ENCODE measurements around the gene S100A3.

S100A3 gene

DNA sequence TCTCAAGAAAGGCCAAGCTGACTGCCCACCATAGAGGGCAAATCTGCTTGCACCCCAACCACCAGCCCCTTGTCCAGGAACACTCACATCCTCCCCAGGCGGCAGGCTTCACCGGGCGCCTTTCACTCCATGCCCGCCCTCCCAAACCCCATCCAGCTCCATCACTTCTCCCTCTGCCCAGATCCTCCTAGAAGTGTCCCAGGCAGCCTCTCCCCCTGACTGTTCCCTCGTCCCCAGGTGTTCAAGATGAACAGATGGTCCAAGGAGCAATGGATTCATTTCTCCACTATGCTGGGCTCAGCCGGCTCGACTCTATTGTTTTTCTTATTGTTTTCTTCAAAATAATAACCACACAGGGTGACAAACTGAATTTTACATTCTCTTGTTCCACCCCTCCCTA, 35.4 kb downstream of the S100A3 start:
- no peak for DNase-seq

DNA sequence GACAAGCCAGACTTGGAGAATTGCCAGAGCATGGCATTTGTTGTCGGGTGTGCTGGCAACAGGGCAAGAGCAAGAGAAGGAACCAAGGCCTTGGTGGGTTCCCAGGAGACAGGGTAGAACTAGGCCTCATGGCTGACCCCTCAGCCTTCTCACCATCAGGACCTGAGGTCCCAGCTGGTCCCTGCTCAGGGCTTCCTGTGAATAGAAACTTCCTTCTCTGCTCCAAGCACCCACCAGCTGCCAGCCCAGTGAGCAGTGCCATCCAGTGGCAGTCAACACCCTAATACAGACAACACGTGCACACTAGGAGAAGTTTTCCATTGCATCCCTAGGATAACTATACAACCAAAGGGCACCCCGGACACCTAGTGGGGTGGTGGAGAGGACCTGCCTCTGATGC, 36.0 kb downstream of the S100A3 start:
- peak in 3 of 56 donors; percentile 4 to 7 (median 6) for DNase-seq

DNA sequence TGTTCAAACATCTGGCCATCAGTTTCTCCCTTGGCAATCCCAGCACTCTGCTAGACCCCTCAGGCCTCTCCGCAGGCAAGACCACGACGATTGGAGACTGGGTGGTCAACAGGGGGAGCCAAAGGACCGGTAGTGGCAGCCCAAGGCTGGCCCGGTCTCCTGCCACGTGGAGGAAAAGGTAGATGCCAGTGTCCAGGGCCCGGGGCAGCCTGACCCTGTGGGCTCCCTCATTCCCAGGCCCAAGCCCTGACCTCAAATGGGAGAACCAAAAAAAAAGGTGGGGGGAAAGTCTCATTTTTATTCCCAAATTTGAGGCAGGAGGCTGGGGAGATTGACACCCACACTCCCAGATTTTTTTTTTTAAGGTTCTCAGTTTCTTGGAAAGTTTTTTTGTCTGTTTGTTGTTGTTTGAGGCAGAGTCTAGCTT, 38.1 kb downstream of the S100A3 start:
- DNase-seq: peak in 44 of 56 donors; percentile 13 to 77 (median 40)

DNA sequence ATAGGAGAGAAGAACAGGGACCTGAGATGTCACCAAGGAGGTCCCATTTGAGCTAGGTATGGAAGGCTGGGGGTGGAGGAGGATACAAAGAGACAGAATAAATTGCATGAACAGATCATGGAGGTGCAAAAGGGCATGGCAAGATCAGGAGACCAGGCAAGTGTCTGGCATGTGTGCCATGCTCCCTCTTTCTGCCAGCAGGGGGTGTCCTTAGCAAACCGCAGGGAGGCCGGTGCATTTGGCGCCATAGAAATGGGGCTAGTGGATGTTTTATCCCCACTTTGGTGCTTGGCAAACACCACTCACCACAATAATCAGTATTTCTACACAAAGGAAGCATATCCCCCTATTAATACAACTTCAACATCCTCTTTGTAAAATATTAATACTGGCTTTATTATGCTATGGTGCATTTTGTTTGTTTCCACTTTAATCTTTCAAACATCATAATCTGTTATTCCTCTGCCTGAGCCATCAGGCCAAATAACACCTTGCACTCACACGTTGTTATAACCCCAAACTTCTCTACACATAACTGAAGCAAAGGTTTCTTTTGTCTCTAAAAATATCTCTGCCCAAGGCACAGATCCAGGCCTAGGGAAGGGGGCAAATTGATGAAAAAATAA, 39.2 kb downstream of the S100A3 start:
- peak in 3 of 56 donors; percentile 10 to 31 (median 12) for DNase-seq

DNA sequence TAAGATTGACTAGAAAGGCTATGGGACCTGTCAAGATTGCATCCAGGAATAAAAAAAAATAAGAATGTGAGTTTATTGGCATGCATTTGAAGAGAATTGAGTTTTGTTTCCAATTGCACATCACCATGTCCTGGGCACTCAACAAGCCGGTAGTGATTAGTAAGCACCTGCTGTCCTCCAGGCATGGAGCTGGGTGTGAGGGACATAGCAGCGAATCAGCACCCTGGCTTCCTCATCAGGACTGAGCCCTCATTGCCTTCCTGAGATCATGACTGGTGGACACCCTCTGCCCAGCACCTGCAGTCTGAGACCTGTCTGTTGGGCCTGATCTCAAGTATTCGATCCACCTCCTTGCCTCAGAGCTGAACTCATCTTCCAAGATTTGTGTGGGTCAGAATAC, 40.0 kb downstream of the S100A3 start:
- DNase-seq: no peak

DNA sequence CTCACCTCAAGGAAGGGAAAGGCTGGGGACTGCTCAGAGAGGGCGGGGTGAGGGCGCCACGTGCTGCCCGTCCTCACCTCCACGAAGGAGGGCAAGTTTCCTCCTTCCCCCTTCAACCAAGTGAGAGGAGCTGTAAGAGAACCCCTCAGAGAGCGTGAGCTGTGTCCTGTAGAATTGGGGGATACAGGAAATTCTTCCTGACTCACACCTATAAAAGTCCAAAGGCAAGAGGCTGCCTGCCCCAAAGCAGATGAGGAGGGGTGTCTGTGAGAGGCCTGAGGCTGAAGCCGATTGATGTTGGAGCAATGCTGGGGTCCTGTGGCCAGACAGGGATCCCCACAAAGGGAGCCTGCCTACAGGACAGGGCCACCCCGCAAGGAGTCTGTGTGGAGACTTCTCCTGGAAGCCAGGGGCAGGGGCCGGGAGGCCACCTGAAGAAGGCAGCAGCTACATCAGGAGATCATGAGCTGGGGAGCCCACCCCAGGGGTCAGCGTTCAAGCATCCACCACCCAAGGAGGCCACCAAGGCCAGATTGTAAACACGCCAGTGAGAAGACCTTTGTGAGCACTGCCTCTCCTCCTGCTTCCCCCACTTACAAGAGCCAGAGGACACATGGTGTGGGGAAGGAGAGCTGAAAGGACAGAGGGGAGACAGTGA, 41.0 kb downstream of the S100A3 start:
- no peak for DNase-seq

DNA sequence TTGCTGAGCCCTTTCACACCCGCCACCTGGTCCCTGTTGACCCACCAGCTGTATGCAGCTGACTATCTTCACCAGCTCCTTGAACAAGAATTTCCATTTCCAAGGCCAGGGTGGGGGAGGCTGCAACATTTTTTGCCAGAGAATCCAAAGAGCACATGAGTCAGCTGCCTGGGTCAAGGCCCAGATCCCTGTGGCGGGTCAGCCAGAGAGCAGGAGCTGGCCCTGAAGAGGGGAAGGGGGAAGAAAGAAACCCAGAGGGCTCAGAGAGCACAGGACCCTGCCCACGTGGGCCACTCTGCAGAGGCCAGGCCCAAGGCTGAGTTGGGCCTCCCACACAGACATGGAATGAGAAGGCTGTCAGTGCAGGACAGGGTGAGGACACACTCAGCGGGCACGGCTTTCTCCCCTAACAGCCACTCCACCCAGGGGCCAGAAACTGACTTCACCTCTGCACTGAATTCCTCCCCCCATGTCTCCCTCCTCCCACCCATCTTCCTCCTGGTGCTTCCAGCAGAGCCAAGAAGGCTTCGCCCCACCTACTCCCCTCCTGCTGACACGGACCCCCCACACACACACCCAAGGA, 42.1 kb downstream of the S100A3 start:
- DNase-seq: peak in 11 of 56 donors; percentile 7 to 52 (median 27)

DNA sequence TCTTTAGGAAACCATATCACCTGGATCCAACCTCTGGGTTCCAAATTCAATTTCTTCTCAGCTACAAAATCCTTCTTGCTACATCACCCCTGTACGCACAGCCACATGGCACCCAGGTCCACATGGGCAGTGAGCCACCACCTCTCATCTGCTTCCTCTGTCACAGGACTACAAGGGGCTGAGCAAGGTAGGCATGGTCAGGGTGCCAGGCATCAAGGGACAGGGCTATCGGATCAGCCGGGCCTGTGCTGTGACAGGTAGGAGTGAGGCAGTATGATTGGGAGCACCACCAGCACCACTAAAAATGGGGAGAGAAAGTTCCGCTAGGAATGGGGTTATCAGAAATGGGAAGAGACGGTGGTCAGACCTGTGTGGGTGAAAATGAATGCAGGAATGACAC, 42.7 kb downstream of the S100A3 start:
- DNase-seq: no peak

DNA sequence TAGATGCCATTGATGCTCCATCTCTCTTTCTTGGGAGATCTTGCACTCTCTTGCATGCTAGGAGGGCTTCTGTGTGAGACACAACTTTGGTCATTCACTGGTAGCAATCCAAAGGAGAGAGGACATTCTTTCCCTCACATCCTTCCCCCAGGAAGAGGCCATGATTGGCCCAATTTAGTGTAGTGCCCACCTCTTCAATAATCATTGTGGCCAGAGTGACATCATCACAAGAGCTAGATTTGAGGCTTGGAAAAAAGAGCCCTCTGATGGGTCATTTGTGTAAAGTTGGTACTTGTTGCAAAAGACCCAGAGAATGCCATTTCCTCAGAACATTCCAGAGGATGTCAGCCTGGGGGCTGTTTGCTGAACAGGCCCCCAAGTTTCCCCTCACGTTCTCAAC, 43.5 kb downstream of the S100A3 start:
- DNase-seq: no peak

DNA sequence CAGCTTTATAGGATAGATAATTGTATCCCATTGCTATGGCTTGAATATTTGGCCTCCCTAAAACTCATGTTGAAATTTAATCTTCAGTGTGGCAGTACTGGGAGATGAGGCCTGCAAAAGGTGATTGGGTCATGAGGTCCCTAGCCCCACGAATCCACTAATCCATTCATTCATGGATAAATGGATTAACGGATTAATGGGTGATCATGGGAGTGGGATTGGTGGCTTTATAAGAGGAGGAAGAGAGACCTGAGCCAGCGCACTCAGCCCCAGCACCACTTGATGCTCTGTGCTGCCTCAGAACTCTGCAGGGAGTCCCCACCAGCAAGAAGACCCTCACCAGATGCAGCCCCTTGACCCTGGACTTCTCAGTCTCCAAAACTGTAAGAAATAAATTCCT, 45.3 kb downstream of the S100A3 start:
- DNase-seq: no peak

DNA sequence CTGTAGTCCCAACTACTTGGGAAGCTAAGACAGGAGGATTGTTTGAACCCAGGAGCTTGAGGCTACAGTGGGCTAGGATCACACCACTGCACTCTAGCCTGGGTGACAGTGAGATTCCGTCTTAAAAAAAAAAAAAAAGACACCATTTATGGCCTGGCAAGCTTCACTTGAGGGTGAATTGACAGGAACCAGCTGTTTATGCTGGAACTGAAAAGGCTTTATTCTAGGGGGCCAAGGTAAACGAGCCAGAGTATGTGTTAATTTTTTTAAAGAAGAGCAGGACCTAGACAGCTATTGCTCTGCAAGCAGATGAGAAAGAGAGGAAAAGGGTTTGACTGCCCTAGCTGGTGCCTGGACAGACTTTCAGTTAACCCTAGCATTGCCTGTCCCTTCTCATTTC, 50.3 kb downstream of the S100A3 start:
- no peak for DNase-seq

All from amygdala (tissue), 56 donors.